H1 (cell line): ENCODE measurements around the gene VAV2.

ENCODE experiments used
- EGR1 ChIP-seq: IDR thresholded peaks from 2 replicates; pipeline ENCODE4 v1.6.1; 2011; ENCODE audit warnings: low read depth, low read length, borderline replicate concordance
- TAF1 ChIP-seq: IDR thresholded peaks from 2 replicates; pipeline ENCODE4 v1.6.1; 2011; ENCODE audit warnings: mild to moderate bottlenecking, low read depth, low read length
- TF ChIP-seq, protein P1 (sequence below), 3 experiments: IDR thresholded peaks; 1 replicate in 2 of 3; 2 replicates in 1 of 3; pipeline versions ENCODE4 v1.5.1 to v1.6.1; 2011; ENCODE audit warnings: low read length in 3 of 3, mild to moderate bottlenecking in 3 of 3, inconsistent platforms in 2 of 3, low read depth in 1 of 3, moderate library complexity in 1 of 3; ENCODE audit not compliant: insufficient read depth in 1 of 3; ENCODE audit errors: control extremely low read depth in 1 of 3

DNA sequence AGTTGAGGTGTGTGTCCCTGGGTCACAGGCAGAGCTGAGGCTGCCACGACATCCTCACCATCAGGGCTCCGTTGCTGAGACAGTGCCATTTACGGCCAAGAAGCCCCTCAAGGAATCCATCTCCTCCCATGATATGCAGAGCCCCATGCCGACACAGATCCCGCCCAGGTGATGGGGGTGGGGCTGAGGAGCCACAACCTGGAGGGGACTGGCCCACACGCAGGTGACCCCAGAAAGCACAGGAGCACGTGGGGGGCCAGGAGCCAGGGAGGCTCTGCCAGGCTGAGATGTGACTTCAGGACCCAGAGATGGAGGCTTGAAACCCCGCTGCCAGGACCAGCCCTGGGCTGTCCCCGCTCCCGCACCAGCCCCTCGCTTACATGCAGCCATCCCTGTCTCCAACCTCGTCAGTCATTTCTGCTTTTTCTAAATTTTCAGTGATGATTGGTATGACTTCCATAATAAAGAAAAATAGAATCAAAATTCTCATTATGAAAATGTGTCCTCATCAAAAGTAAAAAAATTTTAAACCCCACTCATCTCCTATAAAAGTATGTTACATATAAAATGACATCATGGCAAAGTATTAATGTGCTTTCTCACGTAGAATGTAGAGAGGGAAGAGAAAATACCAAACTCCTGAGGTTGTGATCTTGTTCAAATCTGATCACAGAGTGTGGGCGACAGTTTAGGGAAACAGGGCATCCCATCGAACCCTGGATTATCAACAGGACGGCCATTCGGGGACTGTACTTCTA, 155.9 kb downstream of the VAV2 start:
- TF ChIP-seq, protein P1, sequence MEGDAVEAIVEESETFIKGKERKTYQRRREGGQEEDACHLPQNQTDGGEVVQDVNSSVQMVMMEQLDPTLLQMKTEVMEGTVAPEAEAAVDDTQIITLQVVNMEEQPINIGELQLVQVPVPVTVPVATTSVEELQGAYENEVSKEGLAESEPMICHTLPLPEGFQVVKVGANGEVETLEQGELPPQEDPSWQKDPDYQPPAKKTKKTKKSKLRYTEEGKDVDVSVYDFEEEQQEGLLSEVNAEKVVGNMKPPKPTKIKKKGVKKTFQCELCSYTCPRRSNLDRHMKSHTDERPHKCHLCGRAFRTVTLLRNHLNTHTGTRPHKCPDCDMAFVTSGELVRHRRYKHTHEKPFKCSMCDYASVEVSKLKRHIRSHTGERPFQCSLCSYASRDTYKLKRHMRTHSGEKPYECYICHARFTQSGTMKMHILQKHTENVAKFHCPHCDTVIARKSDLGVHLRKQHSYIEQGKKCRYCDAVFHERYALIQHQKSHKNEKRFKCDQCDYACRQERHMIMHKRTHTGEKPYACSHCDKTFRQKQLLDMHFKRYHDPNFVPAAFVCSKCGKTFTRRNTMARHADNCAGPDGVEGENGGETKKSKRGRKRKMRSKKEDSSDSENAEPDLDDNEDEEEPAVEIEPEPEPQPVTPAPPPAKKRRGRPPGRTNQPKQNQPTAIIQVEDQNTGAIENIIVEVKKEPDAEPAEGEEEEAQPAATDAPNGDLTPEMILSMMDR (IDR thresholded peaks at IDR 0.05; ENCODE audit: control extremely low read depth in 1 of 3, insufficient read depth in 1 of 3, low read depth in 1 of 3, low read length in 3 of 3): no peak
- TF ChIP-seq EGR1 (no peak), TAF1 (no peak)
